GM12878 (cell line): ENCODE data around the gene EFCAB10. TPM values are rescaled to one million over a fixed set of nuclear protein-coding genes. Genes with fewer than 3 reads are reported as not detected.

Experiments
- ATAC-seq: fragments of 200-7000 bp; cut with Tn5 transposase; 3 replicates; pipeline ENCODE4 v1.9.1; 2020; ENCODE audit warnings: mild to moderate bottlenecking, moderate library complexity
- Bru-seq: library from RNA; stranded (reverse); fragments of 400-500 nt; gene quantifications from one replicate; lab custom pipeline; 2021; lab: Mats Ljungman, UMichigan
- BruChase-seq, 2 experiments: library from RNA; stranded (reverse); fragments of 400-500 nt; gene quantifications; one replicate each; lab custom pipeline; 2021; lab: Mats Ljungman, UMichigan
- BruUV-seq: library from RNA; stranded (reverse); fragments of 400-500 nt; replicated peaks from 2 replicates; lab custom pipeline; 2021; lab: Mats Ljungman, UMichigan
- CTCF ChIA-PET: fragments of 300-600 bp; sonication (Branson Sonifier 250); formaldehyde crosslinking; extraction: SDS; loops from one replicate; lab custom pipeline; 2021; ENCODE audit warnings: inconsistent platforms; lab: Yijun Ruan, JAX
- POLR2A ChIA-PET: fragments of 350-600 bp; formaldehyde crosslinking; extraction: SDS; loops from one replicate; lab custom pipeline; 2021; ENCODE audit warnings: inconsistent platforms; lab: Charles Lee
- RAD21 ChIA-PET: fragments of 300-600 bp; sonication (Branson Sonifier 250); formaldehyde crosslinking; loops from one replicate; lab custom pipeline; 2023; ENCODE audit warnings: antibody characterized with exemption; ENCODE audit not compliant: unreplicated experiment; lab: Charles Lee
- SMC1A ChIA-PET: fragments of 300-600 bp; sonication (Branson Sonifier 250); formaldehyde crosslinking; loops from one replicate; lab custom pipeline; 2023; ENCODE audit not compliant: unreplicated experiment, uncharacterized antibody; lab: Charles Lee
- DNase-seq: peaks from one replicate; pipeline ENCODE4 v3.0.0-alpha.2; 2011; ENCODE audit warnings: low read depth, low spot score
- FAIRE-seq: peaks from 3 replicates; lab custom pipeline; 2011; peaks lifted over from hg19 to GRCh38; lab: Jason Lieb, UNC
- H2AFZ ChIP-seq: 2 replicates; pipeline ENCODE4 v1.6.0; 2011; ENCODE audit warnings: low read depth, low read length, control low read depth; ENCODE audit not compliant: control insufficient read depth
- H3K27ac ChIP-seq: 2 replicates; pipeline ENCODE4 v1.5.1; 2011; ENCODE audit warnings: control low read depth; ENCODE audit not compliant: control insufficient read depth, insufficient read depth
- H3K27me3 ChIP-seq, 2 experiments: replicated peaks in 1 of 2; 2 replicates each; pipeline versions ENCODE4 v1.6.0 to v1.6.1; 2011; ENCODE audit warnings: low read length in 1 of 2; ENCODE audit not compliant: control insufficient read depth in 2 of 2, insufficient read depth in 2 of 2
- H3K36me3 ChIP-seq, 2 experiments: 2 replicates each; pipeline ENCODE4 v1.5.1; 2011; ENCODE audit warnings: low read length in 1 of 2; ENCODE audit not compliant: control insufficient read depth in 2 of 2, insufficient read depth in 2 of 2
- H3K4me1 ChIP-seq: 2 replicates; pipeline ENCODE4 v1.6.1; 2011; ENCODE audit warnings: mild to moderate bottlenecking, low read length, moderate library complexity, mixed read lengths; ENCODE audit not compliant: control insufficient read depth, insufficient read depth
- H3K4me2 ChIP-seq: 2 replicates; pipeline ENCODE4 v1.6.0; 2011; ENCODE audit warnings: control low read depth; ENCODE audit not compliant: control insufficient read depth, insufficient read depth
- H3K4me3 ChIP-seq: fragments of 200-600 bp; sonication (generic); 2 replicates; pipeline ENCODE4 v1.5.1; 2016
- H3K79me2 ChIP-seq: 2 replicates; pipeline ENCODE4 v1.6.0; 2011; ENCODE audit warnings: low read length; ENCODE audit not compliant: control insufficient read depth, insufficient read depth
- H3K9ac ChIP-seq: 2 replicates; pipeline ENCODE4 v1.8.0; 2011; ENCODE audit warnings: low read length, control low read depth, mixed read lengths; ENCODE audit not compliant: control insufficient read depth, insufficient read depth
- H3K9me3 ChIP-seq: replicated peaks from 3 replicates; pipeline ENCODE4 v1.5.1; 2011; ENCODE audit warnings: mild to moderate bottlenecking, low read length; ENCODE audit not compliant: control insufficient read depth, insufficient read depth
- H4K20me1 ChIP-seq: 2 replicates; pipeline ENCODE4 v1.6.0; 2011; ENCODE audit not compliant: control insufficient read depth, insufficient read depth
- ATF3 ChIP-seq: IDR thresholded peaks from 2 replicates; pipeline ENCODE4 v1.6.1; 2011; ENCODE audit warnings: low read depth, mild to moderate bottlenecking, low read length, moderate library complexity, borderline replicate concordance; ENCODE audit errors: extremely low read depth
- BHLHE40 ChIP-seq, 2 experiments: fragments of 450-650 bp in 1 of 2; IDR thresholded peaks; 2 replicates each; pipeline ENCODE4 v1.6.1; 2011 to 2017; ENCODE audit warnings: low read depth in 2 of 2, borderline replicate concordance in 1 of 2, improper control_type of control experiment in 1 of 2, low read length in 1 of 2, mild to moderate bottlenecking in 1 of 2
- PRDM15 ChIP-seq: fragments of 450-650 bp; formaldehyde crosslinking; IDR thresholded peaks from 2 replicates; pipeline ENCODE4 v1.4.0; 2020; ENCODE audit warnings: mild to moderate bottlenecking, moderate library complexity
- RAD51 ChIP-seq: fragments of 450-650 bp; IDR thresholded peaks from 2 replicates; pipeline ENCODE4 v1.6.1; 2016; ENCODE audit warnings: moderate library complexity, mild to moderate bottlenecking, inconsistent platforms
- USF1 ChIP-seq: IDR thresholded peaks from 2 replicates; pipeline ENCODE4 v1.6.1; 2011; ENCODE audit warnings: borderline replicate concordance, low read depth, mild to moderate bottlenecking, moderate library complexity, mixed read lengths, low read length; ENCODE audit not compliant: insufficient read depth; ENCODE audit errors: extremely low read length
- USF2 ChIP-seq: IDR thresholded peaks from 2 replicates; pipeline ENCODE4 v1.6.1; 2011; ENCODE audit warnings: low read depth, low read length, improper control_type of control experiment, borderline replicate concordance
- ZBTB33 ChIP-seq: fragments of 450-650 bp; IDR thresholded peaks from 2 replicates; pipeline ENCODE4 v1.6.1; 2017; ENCODE audit warnings: mild to moderate bottlenecking
- WGBS: methylation state at CpG from one replicate; pipeline ENCODE4 v1.1.6; 2016; ENCODE audit warnings: low lambda C conversion rate; ENCODE audit not compliant: insufficient replicate concordance, insufficient coverage; ENCODE audit errors: missing lambda C conversion rate; 5-methylcytosine and 5-hydroxymethylcytosine counted together
- in situ Hi-C: fragments of 300-500 bp; cut with MboI; formaldehyde crosslinking; loops from 9 replicates; pipeline ENCODE4 v1.14.3; 2018; ENCODE audit warnings: mixed read lengths
- intact Hi-C: fragments of 100-400 bp; cut with micrococcal nuclease; formaldehyde crosslinking; loops from one replicate; pipeline ENCODE4 v1.14.2; 2022; ENCODE audit not compliant: unreplicated experiment
- long read RNA-seq, 2 experiments: library from polyadenylated mRNA; unstranded; transcript quantifications; one replicate each; pipeline ENCODE4 v2.0.0, GENCODE V29; 2019 to 2020
- polyA minus RNA-seq, 3 experiments: library from RNA; depleted of rRNA, polyadenylated mRNA; stranded (reverse); fragments of >200 nt; gene quantifications; 2 replicates each; pipeline ENCODE4 v1.2.3, GENCODE V29; 2011
- polyA plus RNA-seq, 11 experiments: library from polyadenylated mRNA; depleted of rRNA in 4 of 11; unstranded in 6 of 11; stranded (reverse) in 5 of 11; fragments of >200 nt; fragmentation: Nextera tagmentation in 4 of 11; fragmentation: Illumina TruSeq in 1 of 11; extraction: Ambion mirVana in 4 of 11; extraction: Trizol in 1 of 11; gene quantifications; 1 replicate in 1 of 11; 2 replicates in 10 of 11; pipeline versions ENCODE4 v1.2.1 to v1.2.3, GENCODE V29; 2011 to 2016; ENCODE audit warnings: inconsistent platforms in 2 of 11, missing spikeins in 2 of 11, low read depth in 1 of 11
- total RNA-seq, 4 experiments: library from RNA; depleted of rRNA in 3 of 4; stranded (reverse); fragments of >200 nt in 3 of 4; fragmentation: Illumina TruSeq in 1 of 4; extraction: Trizol in 1 of 4; gene quantifications; 2 replicates each; pipeline versions ENCODE4 v1.2.1 to v1.2.3, GENCODE V29; 2013 to 2021

The EFCAB10 gene
- not detected in 2 replicates for total RNA-seq (2013; cell fraction: nucleolus; rRNA removed)
- total RNA-seq (2014; rRNA removed) = not detected in 2 replicates
- total RNA-seq (2014; rRNA removed; fragmentation: Illumina TruSeq; extraction: Trizol) = not detected in 2 replicates
- not detected in 2 replicates for total RNA-seq (2021)
- 0.37 TPM for polyA plus RNA-seq (2011; ENCODE audit: low read depth)
- polyA plus RNA-seq (2011; rRNA removed) = 0.07 TPM in 1 of 2 replicates, not detected in the other
- not detected in 2 replicates for polyA plus RNA-seq (2011; cell fraction: cytosol; rRNA removed)
- polyA plus RNA-seq (2011; cell fraction: nucleus; rRNA removed) = not detected in 2 replicates
- polyA plus RNA-seq (2012) = 0.28 and 0.51 TPM in 2 replicates
- 0.38 TPM in 1 of 2 replicates, not detected in the other for polyA plus RNA-seq (2014; fragmentation: Illumina TruSeq; extraction: Trizol)
- under 1 TPM; 0.38 to 0.58 TPM for polyA plus RNA-seq (2014; fragmentation: Nextera tagmentation; extraction: Ambion mirVana)
- 0.13 TPM in 1 of 2 replicates, not detected in the other for polyA plus RNA-seq (2014; rRNA removed)
- polyA plus RNA-seq (2016; fragmentation: Nextera tagmentation; extraction: Ambion mirVana) = 1 to 10 TPM in 1 of 2 experiments, under 1 TPM in 1; 0.50 to 1.0 TPM
- polyA minus RNA-seq (2011; rRNA and poly(A)+ RNA removed) = not detected in 2 replicates
- not detected in 2 replicates for polyA minus RNA-seq (2011; cell fraction: cytosol; rRNA and poly(A)+ RNA removed)
- polyA minus RNA-seq (2011; cell fraction: nucleus; rRNA and poly(A)+ RNA removed) = not detected in 2 replicates
- Bru-seq, nascent RNA = percentile 9 among the genes with signal in this experiment
- BruChase-seq, experiment 1, labeled RNA remaining after a 6-hour chase = percentile 6 among the genes with signal in this experiment
- BruChase-seq, experiment 2, labeled RNA remaining after a 2-hour chase = percentile 14 among the genes with signal in this experiment
- long read RNA-seq, experiment 1 = 0 reads
- long read RNA-seq, experiment 2 = 0 reads

GRCh38 chr7:105581066-105581811 is at the start of gene EFCAB10:
EFCAB10 (minus strand) TSS chr7:105581493; CDS start chr7:105581463, 30 bp downstream.
- Histone ChIP-seq H3K36me3 (no peaks in the 10 kb centered on the region), H3K27me3 (no peaks in the 10 kb centered on the region), H3K4me3 (no peak within 1 kb of the TSS; the same call in 1 of the 2 replicates), H3K9me3 (no peaks in the 10 kb centered on the region; the same call in 2 of the 3 replicates), H2AFZ (peak within 1 kb of the TSS; percentile 71), H3K79me2 (no peaks in the 10 kb centered on the region), H3K9ac (no peak within 1 kb of the TSS), H3K27ac (no peak within 1 kb of the TSS), H3K4me1 (no peaks in the 10 kb centered on the region), H4K20me1 (no peaks in the 10 kb centered on the region), H3K4me2 (peak within 1 kb of the TSS; percentile 36)
- CTCF ChIA-PET = no interaction called here
- WGBS = 15% methylated on average over 36 of the region's 36 CpGs
- in situ Hi-C loops (no loop called here), intact Hi-C loops (no loop called here)
- ATAC-seq (peak; percentile 44), DNase-seq (no peak), FAIRE-seq (no peak)
- RAD21 ChIA-PET = no interaction called here
- POLR2A ChIA-PET = interaction anchor here (0.6 kb wide), 1 partner anchor 15 kb away, joined by 3 read pairs; no protein-coding TSS in a partner anchor
- BruUV-seq = no TSS peak
- SMC1A ChIA-PET = no interaction called here
- 0 out of 2 replicates have a peak, but pooled peaks have one; percentile 26 for TF ChIP-seq ATF3
- peak; percentile 85 for TF ChIP-seq RAD51
- peak; percentile 25 for TF ChIP-seq USF2
- TF ChIP-seq ZBTB33 = peak; percentile 69; the same call in 1 of the 2 replicates
- no peak for TF ChIP-seq PRDM15 (CRISPR knock-in tag)
- peak; percentile 9 to 82; a peak in 3 of 4 replicates for TF ChIP-seq BHLHE40 (IDR thresholded peaks at IDR 0.05; ENCODE audit: borderline replicate concordance in 1 of 2, low read depth in 2 of 2, low read length in 1 of 2)
- TF ChIP-seq USF1 = peak; percentile 89
